HG02970 (cell line): ENCODE data around the gene IFIT5.
"Not testable (repeated sequence)": the region's sequence is repeated elsewhere in the genome, so short reads cannot be mapped to it uniquely, and the experiment has no call there.

Source experiments
- ATAC-seq: cut with Tn5 transposase; IDR thresholded peaks from one replicate; pipeline ENCODE4 v1.9.1; 2021; ENCODE audit warnings: mild to moderate bottlenecking, moderate library complexity, moderate number of reproducible peaks; ENCODE audit not compliant: unreplicated experiment, low FRiP score

Gene IFIT5

DNA sequence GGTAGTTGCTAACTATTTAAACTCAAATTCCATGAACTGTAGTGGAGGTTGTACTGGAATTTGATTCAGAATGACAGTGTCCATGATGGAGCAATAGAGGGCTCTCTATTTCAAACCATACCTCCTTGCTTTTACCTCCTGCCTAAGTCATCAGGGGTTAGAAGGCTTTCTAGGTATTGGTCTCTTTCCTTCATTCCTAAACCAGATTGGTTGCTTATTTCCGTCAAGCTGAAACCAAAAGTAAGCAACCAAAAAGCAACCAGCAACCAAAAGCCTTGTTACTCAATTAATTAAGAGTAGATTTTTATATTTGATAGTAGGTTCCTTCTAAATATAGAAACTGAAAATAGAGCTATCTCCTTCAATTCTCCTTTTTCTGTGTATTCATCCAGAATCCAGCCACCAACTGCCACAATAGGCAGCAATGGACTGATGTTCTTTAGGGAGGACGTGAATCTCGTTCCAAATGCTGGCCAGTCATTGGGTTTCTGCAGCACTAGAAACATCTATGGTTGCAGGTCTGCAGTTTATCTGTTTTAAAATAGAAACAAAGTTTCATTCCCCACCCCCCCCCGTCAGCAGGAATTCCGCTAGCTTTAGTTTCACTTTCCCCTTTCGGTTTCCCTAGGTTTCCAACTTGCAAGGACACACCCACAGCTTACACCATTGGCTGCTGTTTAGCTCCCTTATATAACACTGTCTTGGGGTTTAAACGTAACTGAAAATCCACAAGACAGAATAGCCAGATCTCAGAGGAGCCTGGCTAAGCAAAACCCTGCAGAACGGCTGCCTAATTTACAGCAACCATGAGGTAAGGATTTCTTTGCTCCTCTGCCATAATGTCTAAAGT lies 22.2 kb upstream of the IFIT5 start, which contains the start of gene IFIT1:
Gene IFIT1, plus strand, starts transcription at position 717 of the 850 bp plus-strand sequence. Its CDS starts 90 bp downstream, at position 807.
- no peak for ATAC-seq

DNA sequence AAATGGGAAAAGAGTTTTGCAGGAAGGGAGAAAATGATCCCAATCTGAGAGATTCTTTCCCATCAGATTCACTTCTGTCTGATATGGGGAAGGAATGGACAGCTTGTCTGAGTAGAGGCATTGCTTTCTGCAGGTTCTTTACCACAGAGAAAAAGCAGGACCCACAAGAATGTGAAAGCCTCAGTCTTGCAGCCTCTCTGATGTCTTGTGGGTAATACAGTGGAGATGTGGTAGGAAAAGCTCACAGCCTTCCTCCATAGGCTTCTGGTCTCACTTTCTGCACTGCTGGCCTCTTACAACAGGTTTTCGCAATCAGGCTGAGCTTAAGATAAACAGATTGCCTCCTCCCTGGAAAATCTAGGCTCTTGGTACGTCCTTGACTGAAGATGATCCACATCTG lies 21.4 kb upstream of the IFIT5 start:
- no peak for ATAC-seq

- ATAC-seq, result no peak
Observed at GRCh38 chr10:89393898-89394297, 20.5 kb upstream of the IFIT5 start.

DNA sequence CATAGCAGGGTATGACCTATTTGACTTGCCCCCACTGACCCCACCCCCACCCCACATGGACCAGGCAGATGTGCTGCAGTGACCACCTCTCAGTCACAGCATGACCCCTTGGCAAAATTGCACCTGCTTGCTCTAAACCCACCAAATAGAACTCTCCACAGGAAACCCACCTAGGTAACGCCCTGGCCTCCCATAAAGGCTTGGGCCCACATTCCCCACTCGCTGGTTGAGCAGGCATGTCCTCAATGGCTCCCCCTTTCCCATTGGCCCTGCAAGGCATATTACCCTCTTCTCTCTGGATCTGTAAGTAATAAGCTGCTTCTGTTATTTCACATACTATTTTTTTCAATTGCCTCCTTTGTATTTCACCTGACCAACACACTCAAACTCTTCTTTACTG lies 19.2 kb upstream of the IFIT5 start:
- no peak for ATAC-seq

- no peak for ATAC-seq
Observed at GRCh38 chr10:89398003-89398749, 16.2 kb upstream of the IFIT5 start.

GRCh38 chr10:89399956-89400355 lies 14.4 kb upstream of the IFIT5 start:
- no peak for ATAC-seq

GRCh38 chr10:89403043-89403442 lies 11.3 kb upstream of the IFIT5 start:
- ATAC-seq, result no peak

GRCh38 chr10:89404104-89405047 lies 10.0 kb upstream of the IFIT5 start:
- no peak for ATAC-seq

DNA sequence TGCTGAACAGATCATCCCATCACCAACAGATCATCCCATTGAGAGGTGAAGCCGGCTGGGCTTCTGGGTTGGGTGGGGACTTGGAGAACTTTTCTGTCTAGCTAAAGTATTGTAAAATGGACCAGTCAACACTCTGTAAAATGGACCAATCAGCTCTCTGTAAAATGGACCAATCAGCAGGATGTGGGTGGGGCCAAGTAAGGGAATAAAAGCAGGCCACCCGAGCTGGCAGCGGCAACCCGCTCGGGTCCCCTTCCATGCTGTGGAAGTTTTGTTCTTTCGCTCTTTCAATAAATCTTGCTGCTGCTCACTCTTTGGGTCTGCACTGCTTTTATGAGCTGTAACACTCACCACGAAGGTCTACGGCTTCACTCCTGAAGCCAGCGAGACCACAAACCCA lies 8.2 kb upstream of the IFIT5 start:
- ATAC-seq, result not testable (repeated sequence)

DNA sequence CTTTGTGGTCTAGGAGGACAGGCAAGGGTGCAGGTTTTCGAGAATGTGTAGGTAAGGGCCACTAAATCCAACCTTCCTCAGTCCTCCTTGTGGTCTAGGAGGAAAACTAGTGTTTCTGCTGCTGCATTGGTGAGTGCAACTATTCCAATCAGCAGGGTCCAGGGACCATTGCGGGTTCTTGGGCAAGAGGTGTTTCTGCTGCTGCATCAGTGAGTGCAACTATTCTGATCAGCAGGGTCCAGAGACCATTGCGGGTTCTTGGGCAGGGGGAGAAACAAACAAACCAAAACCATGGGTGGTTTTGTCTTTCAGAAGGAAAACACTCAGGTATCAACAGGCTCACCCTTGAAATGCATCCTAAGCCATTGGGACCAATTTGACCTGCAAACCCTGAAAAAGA lies 6.6 kb upstream of the IFIT5 start:
- ATAC-seq, result not testable (repeated sequence)

GRCh38 chr10:89409282-89409681 lies 5.1 kb upstream of the IFIT5 start:
- not testable (repeated sequence) for ATAC-seq

- ATAC-seq, result not testable (repeated sequence)
Observed at GRCh38 chr10:89410551-89410950, 3.8 kb upstream of the IFIT5 start.

- ATAC-seq, result not testable (repeated sequence)
Observed at GRCh38 chr10:89411135-89411534, 3.2 kb upstream of the IFIT5 start.

DNA sequence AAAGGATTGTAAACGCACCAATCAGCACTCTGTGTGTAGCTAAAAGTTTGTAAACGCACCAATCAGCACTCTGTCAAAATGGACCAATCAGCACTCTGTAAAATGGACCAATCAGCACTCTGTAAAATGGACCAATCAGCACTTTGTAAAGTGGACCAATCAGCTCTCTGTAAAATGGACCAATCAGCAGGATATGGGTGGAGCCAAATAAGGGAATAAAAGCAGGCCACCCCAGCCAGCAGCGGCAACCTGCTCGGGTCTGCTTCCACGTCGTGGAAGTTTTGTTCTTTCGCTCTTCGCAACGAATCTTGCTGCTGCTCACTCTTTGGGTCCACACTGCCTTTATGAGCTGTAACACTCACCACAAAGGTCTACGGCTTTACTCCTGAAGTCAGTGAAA lies 2.1 kb upstream of the IFIT5 start:
- ATAC-seq, result not testable (repeated sequence)

- no peak for ATAC-seq
Observed at GRCh38 chr10:89413398-89413912, 913 bp upstream of the IFIT5 start.

- peak; percentile 38 for ATAC-seq
Observed at GRCh38 chr10:89414879-89415821, 782 bp downstream of the IFIT5 start.

DNA sequence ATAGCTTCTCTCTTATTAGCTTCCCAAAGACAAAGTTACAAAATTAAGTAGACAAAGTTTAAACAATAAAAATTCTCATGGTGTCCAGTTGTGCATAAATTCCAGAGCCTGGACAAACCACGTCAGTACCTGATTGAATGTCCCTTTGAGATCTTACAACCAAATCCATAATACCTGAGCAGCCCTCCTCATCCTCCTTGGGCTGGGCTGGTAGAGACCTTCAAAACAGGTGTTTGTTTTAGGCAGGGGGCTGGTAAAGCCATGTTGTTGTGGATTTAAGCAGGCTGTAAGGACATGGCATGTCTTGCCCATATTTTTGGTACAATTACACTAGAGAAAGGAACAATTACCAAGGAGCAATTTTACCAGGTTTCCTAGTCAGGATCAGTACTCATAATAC lies 2.1 kb downstream of the IFIT5 start:
- no peak for ATAC-seq

DNA sequence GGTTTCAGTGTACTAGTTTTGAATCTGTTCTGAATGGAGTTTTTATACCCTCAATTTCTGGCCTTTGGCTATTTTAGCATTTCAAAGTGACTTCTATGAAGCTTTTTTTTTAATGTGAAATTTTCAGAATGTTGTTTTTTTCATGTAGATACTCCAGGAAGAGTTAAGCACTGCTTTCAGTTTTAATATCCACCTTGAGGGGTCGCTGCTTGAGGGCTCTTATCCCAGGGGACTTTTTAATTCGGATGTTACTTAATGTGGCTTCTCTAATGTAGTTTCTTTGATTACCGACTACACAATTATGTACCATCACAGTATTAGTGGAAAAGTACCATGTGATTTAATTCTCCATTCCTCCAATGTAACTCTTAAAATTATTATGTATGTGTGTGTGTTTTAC lies 5.2 kb downstream of the IFIT5 start:
- no peak for ATAC-seq

GRCh38 chr10:89421018-89421476 lies 6.7 kb downstream of the IFIT5 start:
- no peak for ATAC-seq
